ENCODE results near the gene FUCA1. TPM values are rescaled to one million over a fixed set of nuclear protein-coding genes. Genes with fewer than 3 reads are reported as not detected.
"Not testable (repeated sequence)": the region's sequence is repeated elsewhere in the genome, so short reads cannot be mapped to it uniquely, and the experiment has no call there.

FUCA1 gene
- total RNA-seq, 1 donor from 2014 or later: 3.5 TPM

- Mint-ChIP-seq H3K36me3 (ENCODE audit: low read depth) (peaks cover 18% of the 10 kb centered on the region), H3K4me1 (ENCODE audit: low read depth) (peaks cover 19% of the 10 kb centered on the region), H3K27ac (peak overlapping the region; percentile 18), H3K4me3 (peak overlapping the region; percentile 61)
- intact Hi-C loops (cut with micrococcal nuclease): loop anchor here (5.0 kb wide), 1 partner anchor 1351 kb away; the partner anchor contains the start of gene ZBTB40
- not testable (repeated sequence) for DNase-seq (ENCODE audit: low spot score); H3K27me3 Mint-ChIP-seq (ENCODE audit: insufficient read depth); H3K9me3 Mint-ChIP-seq
Observed at GRCh38 chr1:23802809-23803342, 65.2 kb downstream of the FUCA1 start.

GRCh38 chr1:23801876-23802275 is 66.2 kb downstream of the FUCA1 start:
- intact Hi-C loops (cut with micrococcal nuclease): loop anchor here (2.0 to 5.0 kb wide), 2 partner anchors 67 to 1350 kb away; partner anchors contain the start of genes FUCA1 and ZBTB40
- Mint-ChIP-seq H3K27ac (no peak overlapping the region), H3K9me3 (no peaks in the 10 kb centered on the region), H3K4me3 (peak overlapping the region; percentile 97), H3K27me3 (ENCODE audit: insufficient read depth) (peaks cover 2% of the 10 kb centered on the region), H3K36me3 (ENCODE audit: low read depth) (peaks cover 16% of the 10 kb centered on the region), H3K4me1 (ENCODE audit: low read depth) (peaks cover 13% of the 10 kb centered on the region)
- no peak for DNase-seq (ENCODE audit: low spot score)

- peaks cover 13% of the 10 kb centered on the region for H3K4me1 Mint-ChIP-seq (ENCODE audit: low read depth)
- intact Hi-C loops (cut with micrococcal nuclease): loop anchor here (2.0 to 5.0 kb wide), 2 partner anchors 67 to 1349 kb away; partner anchors contain the start of genes FUCA1 and ZBTB40
- peaks cover 2% of the 10 kb centered on the region for H3K27me3 Mint-ChIP-seq (ENCODE audit: insufficient read depth)
- peak overlapping the region; percentile 97 for H3K4me3 Mint-ChIP-seq
- H3K27ac Mint-ChIP-seq: peak overlapping the region; percentile 67
- no peak for DNase-seq (ENCODE audit: low spot score)
- peaks cover 20% of the 10 kb centered on the region for H3K36me3 Mint-ChIP-seq (ENCODE audit: low read depth)
- no peaks in the 10 kb centered on the region for H3K9me3 Mint-ChIP-seq
Observed at GRCh38 chr1:23801338-23801748, 66.7 kb downstream of the FUCA1 start.

GRCh38 chr1:23800400-23801337 is 67.4 kb downstream of the FUCA1 start, which contains the start of gene GALE:
Gene GALE (minus strand): TSS chr1:23800754. CDS start chr1:23799007, 1,747 bp downstream.
- H3K27ac Mint-ChIP-seq: peak within 1 kb of the TSS; percentile 88
- peaks cover 13% of the 10 kb centered on the region for H3K4me1 Mint-ChIP-seq (ENCODE audit: low read depth)
- H3K4me3 Mint-ChIP-seq: peak within 1 kb of the TSS; percentile 97
- intact Hi-C loops (cut with micrococcal nuclease): loop anchor here (1.0 to 5.0 kb wide), 9 partner anchors 9 to 1348 kb away; partner anchors contain the start of genes FUCA1, HMGCL, LYPLA2 and PITHD1
- peaks cover 2% of the 10 kb centered on the region for H3K27me3 Mint-ChIP-seq (ENCODE audit: insufficient read depth)
- H3K36me3 Mint-ChIP-seq (ENCODE audit: low read depth): peaks cover 19% of the 10 kb centered on the region
- peak; percentile 93 for DNase-seq (ENCODE audit: low spot score)
- no peaks in the 10 kb centered on the region for H3K9me3 Mint-ChIP-seq

GRCh38 chr1:23799570-23800399 is 68.3 kb downstream of the FUCA1 start:
- Mint-ChIP-seq H3K4me1 (ENCODE audit: low read depth) (peaks cover 13% of the 10 kb centered on the region), H3K9me3 (no peaks in the 10 kb centered on the region), H3K27me3 (ENCODE audit: insufficient read depth) (peaks cover 2% of the 10 kb centered on the region), H3K4me3 (peak overlapping the region; percentile 97), H3K36me3 (ENCODE audit: low read depth) (peaks cover 16% of the 10 kb centered on the region), H3K27ac (peak overlapping the region; percentile 88)
- DNase-seq (ENCODE audit: low spot score): peak; percentile 18
- intact Hi-C loops (cut with micrococcal nuclease): loop anchor here (1.0 to 5.0 kb wide), 9 partner anchors 8 to 1347 kb away; partner anchors contain the start of genes FUCA1, HMGCL, LYPLA2 and PITHD1

- intact Hi-C loops (cut with micrococcal nuclease): no loop called here
- Mint-ChIP-seq H3K27ac (peak overlapping the region; percentile 88), H3K4me1 (ENCODE audit: low read depth) (peaks cover 13% of the 10 kb centered on the region), H3K27me3 (ENCODE audit: insufficient read depth) (peaks cover 2% of the 10 kb centered on the region), H3K36me3 (ENCODE audit: low read depth) (peaks cover 13% of the 10 kb centered on the region), H3K9me3 (no peaks in the 10 kb centered on the region), H3K4me3 (peak overlapping the region; percentile 97)
- no peak for DNase-seq (ENCODE audit: low spot score)
Observed at GRCh38 chr1:23799255-23799569, 68.9 kb downstream of the FUCA1 start.

GRCh38 chr1:23798662-23799142 is 69.4 kb downstream of the FUCA1 start:
- Mint-ChIP-seq H3K27ac (no peak overlapping the region), H3K36me3 (ENCODE audit: low read depth) (peaks cover 12% of the 10 kb centered on the region), H3K27me3 (ENCODE audit: insufficient read depth) (peaks cover 2% of the 10 kb centered on the region), H3K4me1 (ENCODE audit: low read depth) (peaks cover 13% of the 10 kb centered on the region), H3K9me3 (no peaks in the 10 kb centered on the region), H3K4me3 (peak overlapping the region; percentile 97)
- intact Hi-C loops (cut with micrococcal nuclease): no loop called here
- DNase-seq (ENCODE audit: low spot score): no peak

GRCh38 chr1:23797478-23798448 is 70.3 kb downstream of the FUCA1 start:
- Mint-ChIP-seq H3K36me3 (ENCODE audit: low read depth) (peaks cover 12% of the 10 kb centered on the region), H3K4me1 (ENCODE audit: low read depth) (peaks cover 13% of the 10 kb centered on the region), H3K9me3 (no peaks in the 10 kb centered on the region), H3K27me3 (ENCODE audit: insufficient read depth) (peaks cover 2% of the 10 kb centered on the region), H3K27ac (no peak overlapping the region), H3K4me3 (no peak overlapping the region)
- no peak for DNase-seq (ENCODE audit: low spot score)
- intact Hi-C loops (cut with micrococcal nuclease): no loop called here

- intact Hi-C loops (cut with micrococcal nuclease): no loop called here
- Mint-ChIP-seq H3K36me3 (ENCODE audit: low read depth) (peaks cover 14% of the 10 kb centered on the region), H3K27me3 (ENCODE audit: insufficient read depth) (peaks cover 2% of the 10 kb centered on the region), H3K27ac (no peak overlapping the region), H3K4me1 (ENCODE audit: low read depth) (peaks cover 17% of the 10 kb centered on the region), H3K4me3 (no peak overlapping the region), H3K9me3 (no peaks in the 10 kb centered on the region)
- DNase-seq (ENCODE audit: low spot score): no peak
Observed at GRCh38 chr1:23796466-23797271, 71.4 kb downstream of the FUCA1 start.

- H3K27ac Mint-ChIP-seq: no peak overlapping the region
- no peaks in the 10 kb centered on the region for H3K9me3 Mint-ChIP-seq
- no peak for DNase-seq (ENCODE audit: low spot score)
- peaks cover 17% of the 10 kb centered on the region for H3K4me1 Mint-ChIP-seq (ENCODE audit: low read depth)
- intact Hi-C loops (cut with micrococcal nuclease): no loop called here
- H3K27me3 Mint-ChIP-seq (ENCODE audit: insufficient read depth): peaks cover 2% of the 10 kb centered on the region
- no peak overlapping the region for H3K4me3 Mint-ChIP-seq
- peaks cover 19% of the 10 kb centered on the region for H3K36me3 Mint-ChIP-seq (ENCODE audit: low read depth)
Observed at GRCh38 chr1:23795676-23796465, 72.2 kb downstream of the FUCA1 start.
